C4-2B (cell line): ENCODE measurements around the gene SMARCE1.

Experiments
- H3K27ac ChIP-seq: fragments of 450-650 bp; 2 replicates; pipeline ENCODE4 v1.5.1; 2017
- ZFX ChIP-seq: fragments of 450-650 bp; IDR thresholded peaks from 2 replicates; pipeline ENCODE4 v1.6.1; 2017
- TF ChIP-seq, protein P1 (sequence below): fragments of 450-650 bp; conservative IDR thresholded peaks from 2 replicates; pipeline ENCODE4 v1.5.1; 2017; ENCODE audit warnings: mild to moderate bottlenecking

SMARCE1 gene

DNA sequence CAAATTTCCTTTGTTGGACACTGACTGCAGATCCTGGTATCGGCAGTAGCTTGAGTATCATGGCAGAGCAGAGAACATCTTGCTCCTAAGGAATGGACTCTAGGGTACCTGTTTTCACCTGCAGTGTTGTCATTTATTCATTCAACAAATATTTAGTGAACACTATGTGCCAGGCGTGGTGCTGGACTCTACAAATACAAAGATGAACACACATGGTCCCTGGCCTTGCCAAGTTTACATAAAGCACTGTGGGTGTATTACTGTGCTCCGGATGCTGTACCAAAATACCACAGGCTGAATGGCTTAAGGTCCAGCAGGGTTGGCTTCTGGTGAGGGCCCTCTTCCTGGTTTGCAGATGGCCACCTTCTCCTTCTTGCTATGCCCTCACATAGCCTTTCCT, 68.1 kb downstream of the SMARCE1 start:
- no peak overlapping the region for H3K27ac ChIP-seq
- TF ChIP-seq, protein P1, sequence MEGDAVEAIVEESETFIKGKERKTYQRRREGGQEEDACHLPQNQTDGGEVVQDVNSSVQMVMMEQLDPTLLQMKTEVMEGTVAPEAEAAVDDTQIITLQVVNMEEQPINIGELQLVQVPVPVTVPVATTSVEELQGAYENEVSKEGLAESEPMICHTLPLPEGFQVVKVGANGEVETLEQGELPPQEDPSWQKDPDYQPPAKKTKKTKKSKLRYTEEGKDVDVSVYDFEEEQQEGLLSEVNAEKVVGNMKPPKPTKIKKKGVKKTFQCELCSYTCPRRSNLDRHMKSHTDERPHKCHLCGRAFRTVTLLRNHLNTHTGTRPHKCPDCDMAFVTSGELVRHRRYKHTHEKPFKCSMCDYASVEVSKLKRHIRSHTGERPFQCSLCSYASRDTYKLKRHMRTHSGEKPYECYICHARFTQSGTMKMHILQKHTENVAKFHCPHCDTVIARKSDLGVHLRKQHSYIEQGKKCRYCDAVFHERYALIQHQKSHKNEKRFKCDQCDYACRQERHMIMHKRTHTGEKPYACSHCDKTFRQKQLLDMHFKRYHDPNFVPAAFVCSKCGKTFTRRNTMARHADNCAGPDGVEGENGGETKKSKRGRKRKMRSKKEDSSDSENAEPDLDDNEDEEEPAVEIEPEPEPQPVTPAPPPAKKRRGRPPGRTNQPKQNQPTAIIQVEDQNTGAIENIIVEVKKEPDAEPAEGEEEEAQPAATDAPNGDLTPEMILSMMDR = no peak
- no peak for TF ChIP-seq ZFX

DNA sequence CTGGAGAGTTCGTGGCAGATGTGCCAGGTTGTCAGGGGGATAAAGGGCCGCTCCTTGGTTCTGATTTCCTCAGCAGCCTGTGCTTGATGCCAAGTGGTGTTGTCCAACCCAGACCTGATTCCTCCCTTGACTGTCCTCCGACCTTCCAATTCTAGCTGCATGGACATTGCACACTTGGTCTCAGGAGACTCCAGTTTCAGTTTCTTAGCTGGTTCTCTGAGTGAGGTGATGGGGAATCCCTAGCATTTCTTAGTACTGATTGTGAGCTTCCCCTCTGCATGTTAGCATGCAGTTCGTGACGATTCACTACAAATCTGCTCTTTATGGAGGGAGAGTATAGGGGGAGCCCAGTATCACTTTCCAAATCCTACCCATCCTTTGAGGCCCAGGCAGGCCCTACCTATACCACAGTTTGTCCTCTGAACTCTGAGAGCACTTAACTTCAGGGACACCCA, 70.0 kb downstream of the SMARCE1 start:
- H3K27ac ChIP-seq = no peak overlapping the region
- no peak for TF ChIP-seq ZFX
- TF ChIP-seq, protein P1 = no peak

DNA sequence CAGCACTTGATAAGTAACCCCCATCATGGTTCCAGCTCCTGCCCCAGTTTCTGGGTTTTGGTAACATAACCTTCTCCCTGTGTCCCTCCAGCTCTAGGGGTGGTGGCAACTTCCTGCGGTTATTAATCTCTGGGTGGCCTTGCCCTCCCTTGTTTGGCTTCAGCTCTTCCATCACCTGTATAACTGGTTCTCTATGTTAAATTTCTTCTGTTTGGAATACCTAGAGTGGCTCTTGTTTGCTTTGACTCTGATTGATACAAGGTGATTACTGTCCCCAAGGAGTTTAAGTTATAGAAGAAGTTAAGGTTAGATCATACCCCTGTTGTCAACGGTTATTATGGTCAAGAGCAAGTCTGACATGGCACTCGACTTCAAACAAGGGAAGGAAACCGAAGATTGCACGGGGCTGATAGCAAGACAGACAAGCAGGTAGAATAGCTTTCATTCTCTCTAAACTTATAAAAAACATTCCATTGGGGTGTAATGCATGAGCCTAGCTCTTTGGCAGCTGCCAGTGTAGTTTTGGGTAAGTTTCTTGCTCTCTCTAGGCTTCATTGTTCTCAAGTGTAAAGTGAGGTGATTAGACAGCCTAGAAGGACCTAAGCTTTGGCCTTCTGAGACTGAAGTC, 71.4 kb downstream of the SMARCE1 start:
- no peak for TF ChIP-seq ZFX
- TF ChIP-seq, protein P1 = no peak
- H3K27ac ChIP-seq = no peak overlapping the region
